Measurements from ENCODE around the gene MYH7.
"Not testable (repeated sequence)": the region's sequence is repeated elsewhere in the genome, so short reads cannot be mapped to it uniquely, and the experiment has no call there.

MYH7 gene

GRCh38 chr14:23469127-23469905, 33.9 kb upstream of the MYH7 start, which contains the start of gene NGDN:
NGDN (plus strand) TSS chr14:23469703; CDS start chr14:23469716, 13 bp downstream.
- Histone ChIP-seq H3K9me3 (ENCODE audit: control insufficient read depth in 5 of 5, low read length in 5 of 5) (no peaks in the 10 kb centered on the region), H3K36me3 (ENCODE audit: control insufficient read depth in 5 of 5, insufficient read depth in 5 of 5, low read length in 5 of 5) (peaks cover 11 to 34% (median 26%) of the 10 kb centered on the region in 5 donors), H3K27me3 (ENCODE audit: control insufficient read depth in 5 of 5, insufficient read depth in 4 of 5, low read length in 5 of 5) (no peaks in the 10 kb centered on the region), H3K9ac (ENCODE audit: low read length in 5 of 5) (peak within 1 kb of the TSS; percentile 92 to 99 (median 97)), H3K4me3 (ENCODE audit: low read depth in 1 of 5, low read length in 5 of 5) (peak within 1 kb of the TSS; percentile 97 to 100 (median 99)), H3K4me1 (ENCODE audit: control insufficient read depth in 5 of 5, insufficient read depth in 5 of 5, low read length in 5 of 5) (peaks cover 4 to 16% (median 14%) of the 10 kb centered on the region in 5 donors), H3K27ac (ENCODE audit: low read depth, low read length) (peak within 1 kb of the TSS; percentile 95)

GRCh38 chr14:23468704-23469126, 33.3 kb upstream of the MYH7 start:
- Histone ChIP-seq H3K36me3 (ENCODE audit: control insufficient read depth in 5 of 5, insufficient read depth in 5 of 5, low read length in 5 of 5) (peaks cover 7 to 29% (median 22%) of the 10 kb centered on the region in 5 donors), H3K4me1 (ENCODE audit: control insufficient read depth in 5 of 5, insufficient read depth in 5 of 5, low read length in 5 of 5) (peaks cover 4 to 16% (median 14%) of the 10 kb centered on the region in 5 donors), H3K27me3 (ENCODE audit: control insufficient read depth in 5 of 5, insufficient read depth in 4 of 5, low read length in 5 of 5) (no peaks in the 10 kb centered on the region), H3K27ac (ENCODE audit: low read depth, low read length) (peak overlapping the region; percentile 69), H3K9me3 (ENCODE audit: control insufficient read depth in 5 of 5, low read length in 5 of 5) (no peaks in the 10 kb centered on the region), H3K9ac (ENCODE audit: low read length in 5 of 5) (peak overlapping the region in 1 of 5 donors; percentile 59), H3K4me3 (ENCODE audit: low read depth in 1 of 5, low read length in 5 of 5) (peak overlapping the region; percentile 74 to 100 (median 81))

DNA sequence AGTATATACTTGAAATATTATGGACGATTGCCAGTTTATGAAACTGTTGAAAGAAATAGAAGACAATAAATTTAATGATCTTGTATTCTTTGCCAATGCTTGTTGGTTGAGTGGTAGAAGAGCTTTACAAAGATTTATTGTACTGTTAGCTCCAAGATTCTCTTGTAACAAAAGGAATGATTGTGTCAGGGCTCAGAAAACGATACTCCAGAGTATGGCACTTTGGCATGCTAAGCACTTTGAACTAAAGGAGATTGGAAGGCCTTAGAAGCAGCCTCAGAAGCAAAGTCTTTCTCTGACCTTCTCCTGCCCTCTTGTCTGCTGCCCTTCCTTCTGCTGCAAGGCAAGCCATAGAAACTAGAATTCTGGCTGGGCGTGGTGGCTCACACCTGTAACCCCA, 29.8 kb upstream of the MYH7 start:
- Histone ChIP-seq H3K27ac (ENCODE audit: low read depth, low read length) (no peak overlapping the region), H3K4me1 (ENCODE audit: control insufficient read depth in 5 of 5, insufficient read depth in 5 of 5, low read length in 5 of 5) (peaks cover 4 to 13% (median 11%) of the 10 kb centered on the region in 5 donors)

GRCh38 chr14:23464700-23465099, 29.2 kb upstream of the MYH7 start:
- Histone ChIP-seq H3K9ac (ENCODE audit: low read length in 5 of 5) (no peak overlapping the region), H3K4me3 (ENCODE audit: low read depth in 1 of 5, low read length in 5 of 5) (no peak overlapping the region), H3K9me3 (ENCODE audit: control insufficient read depth in 5 of 5, low read length in 5 of 5) (no peaks in the 10 kb centered on the region), H3K27ac (ENCODE audit: low read depth, low read length) (no peak overlapping the region), H3K36me3 (ENCODE audit: control insufficient read depth in 5 of 5, insufficient read depth in 5 of 5, low read length in 5 of 5) (no peaks in the 10 kb centered on the region), H3K4me1 (ENCODE audit: control insufficient read depth in 5 of 5, insufficient read depth in 5 of 5, low read length in 5 of 5) (peaks cover 4 to 7% (median 5%) of the 10 kb centered on the region in 5 donors), H3K27me3 (ENCODE audit: control insufficient read depth in 5 of 5, insufficient read depth in 4 of 5, low read length in 5 of 5) (peaks cover 0 to 5% (median 0%) of the 10 kb centered on the region in 5 donors)

More for the DNA sequence above, 29.8 kb upstream of the MYH7 start:
- no peaks in the 10 kb centered on the region for H3K9me3 ChIP-seq (ENCODE audit: control insufficient read depth in 5 of 5, low read length in 5 of 5)
- no peak overlapping the region for H3K9ac ChIP-seq (ENCODE audit: low read length in 5 of 5)
- H3K4me3 ChIP-seq (ENCODE audit: low read depth in 1 of 5, low read length in 5 of 5), result no peak overlapping the region
- no peaks in the 10 kb centered on the region for H3K36me3 ChIP-seq (ENCODE audit: control insufficient read depth in 5 of 5, insufficient read depth in 5 of 5, low read length in 5 of 5)
- peaks cover 0 to 5% (median 0%) of the 10 kb centered on the region in 5 donors for H3K27me3 ChIP-seq (ENCODE audit: control insufficient read depth in 5 of 5, insufficient read depth in 4 of 5, low read length in 5 of 5)

- Histone ChIP-seq H3K4me1 (ENCODE audit: control insufficient read depth in 5 of 5, insufficient read depth in 5 of 5, low read length in 5 of 5) (no peaks in the 10 kb centered on the region), H3K9me3 (ENCODE audit: control insufficient read depth in 5 of 5, low read length in 5 of 5) (no peaks in the 10 kb centered on the region), H3K9ac (ENCODE audit: low read length in 5 of 5) (no peak overlapping the region), H3K27me3 (ENCODE audit: control insufficient read depth in 5 of 5, insufficient read depth in 4 of 5, low read length in 5 of 5) (peaks cover 0 to 9% (median 5%) of the 10 kb centered on the region in 5 donors), H3K36me3 (ENCODE audit: control insufficient read depth in 5 of 5, insufficient read depth in 5 of 5, low read length in 5 of 5) (no peaks in the 10 kb centered on the region), H3K4me3 (ENCODE audit: low read depth in 1 of 5, low read length in 5 of 5) (no peak overlapping the region), H3K27ac (ENCODE audit: low read depth, low read length) (no peak overlapping the region)
Measured at GRCh38 chr14:23460960-23461359, 25.5 kb upstream of the MYH7 start.

DNA sequence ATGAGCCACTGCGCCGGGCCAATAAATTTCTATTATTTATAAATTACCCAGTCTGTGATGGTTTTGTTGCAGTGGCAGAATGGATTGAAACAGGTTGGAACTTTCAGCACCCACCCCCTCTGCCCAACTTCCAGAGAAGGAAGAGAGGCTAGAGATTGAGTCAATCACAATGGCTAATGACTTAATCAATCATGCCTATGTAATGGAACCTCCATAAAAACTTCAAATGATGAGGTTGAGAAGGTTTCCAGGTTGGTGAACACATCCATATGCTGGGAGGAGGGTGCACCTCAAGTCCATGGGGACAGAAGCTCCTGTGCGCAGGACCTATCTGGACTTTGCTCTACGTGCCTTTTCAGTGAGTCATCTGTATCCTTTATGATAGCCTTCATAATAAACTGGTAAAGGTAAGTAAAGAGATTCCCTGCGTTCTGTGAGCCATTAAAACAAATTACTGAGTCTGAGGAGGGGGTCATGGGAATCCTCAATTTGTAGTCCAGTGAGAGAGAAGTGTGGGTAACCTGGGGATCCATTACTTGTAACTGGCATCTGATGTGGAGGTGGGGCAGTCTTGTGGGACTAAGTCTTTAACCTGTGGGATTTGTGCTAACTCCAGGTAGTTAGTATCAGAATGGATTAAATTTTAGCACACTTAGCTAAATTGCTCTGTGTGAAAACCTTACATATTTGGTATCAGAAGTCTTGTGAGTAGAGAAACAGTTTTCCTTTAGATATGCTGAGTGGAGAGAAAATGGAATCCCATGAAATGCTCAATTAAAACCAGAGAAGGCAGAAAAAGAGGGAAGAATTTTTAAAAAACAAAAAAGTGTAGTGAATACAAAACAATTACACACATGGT, 22.4 kb upstream of the MYH7 start:
- no peak overlapping the region for H3K9ac ChIP-seq (ENCODE audit: low read length in 5 of 5)
- no peaks in the 10 kb centered on the region for H3K36me3 ChIP-seq (ENCODE audit: control insufficient read depth in 5 of 5, insufficient read depth in 5 of 5, low read length in 5 of 5)
- H3K27me3 ChIP-seq (ENCODE audit: control insufficient read depth in 5 of 5, insufficient read depth in 4 of 5, low read length in 5 of 5), result peaks cover 0 to 9% (median 5%) of the 10 kb centered on the region in 5 donors
- no peaks in the 10 kb centered on the region for H3K4me1 ChIP-seq (ENCODE audit: control insufficient read depth in 5 of 5, insufficient read depth in 5 of 5, low read length in 5 of 5)
- no peaks in the 10 kb centered on the region for H3K9me3 ChIP-seq (ENCODE audit: control insufficient read depth in 5 of 5, low read length in 5 of 5)
- H3K27ac ChIP-seq (ENCODE audit: low read depth, low read length), result no peak overlapping the region
- H3K4me3 ChIP-seq (ENCODE audit: low read depth in 1 of 5, low read length in 5 of 5), result no peak overlapping the region

- H3K4me1 ChIP-seq (ENCODE audit: control insufficient read depth in 5 of 5, insufficient read depth in 5 of 5, low read length in 5 of 5); H3K9me3 ChIP-seq (ENCODE audit: control insufficient read depth in 5 of 5, low read length in 5 of 5); H3K36me3 ChIP-seq (ENCODE audit: control insufficient read depth in 5 of 5, insufficient read depth in 5 of 5, low read length in 5 of 5); H3K4me3 ChIP-seq (ENCODE audit: low read depth in 1 of 5, low read length in 5 of 5); H3K27me3 ChIP-seq (ENCODE audit: control insufficient read depth in 5 of 5, insufficient read depth in 4 of 5, low read length in 5 of 5); H3K27ac ChIP-seq (ENCODE audit: low read depth, low read length); H3K9ac ChIP-seq (ENCODE audit: low read length in 5 of 5): not testable (repeated sequence)
Measured at GRCh38 chr14:23456883-23457586, 21.6 kb upstream of the MYH7 start.

DNA sequence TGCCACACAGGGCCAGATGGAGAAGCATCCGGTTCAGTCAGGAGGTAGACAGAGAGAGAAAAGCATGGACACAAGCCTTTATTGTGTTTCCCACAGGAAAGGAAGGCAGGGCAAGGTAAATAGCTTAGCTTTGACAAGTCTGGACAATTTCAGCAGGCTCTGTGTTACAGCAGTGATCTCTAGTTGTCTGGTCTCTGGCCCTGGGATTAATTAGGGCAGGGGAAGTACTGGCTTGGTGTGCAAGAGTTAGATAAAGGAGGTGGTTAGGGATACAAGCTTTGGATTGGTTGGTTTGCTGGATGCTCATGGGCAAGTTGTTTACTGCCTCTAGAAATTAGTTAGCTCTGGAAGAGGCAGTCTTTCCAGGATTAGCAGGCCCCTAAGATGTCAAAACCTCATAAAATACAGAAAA, 19.0 kb upstream of the MYH7 start:
- Histone ChIP-seq H3K9me3 (ENCODE audit: control insufficient read depth in 5 of 5, low read length in 5 of 5) (no peaks in the 10 kb centered on the region), H3K4me1 (ENCODE audit: control insufficient read depth in 5 of 5, insufficient read depth in 5 of 5, low read length in 5 of 5) (no peaks in the 10 kb centered on the region), H3K27me3 (ENCODE audit: control insufficient read depth in 5 of 5, insufficient read depth in 4 of 5, low read length in 5 of 5) (peaks cover 0 to 13% (median 5%) of the 10 kb centered on the region in 5 donors), H3K4me3 (ENCODE audit: low read depth in 1 of 5, low read length in 5 of 5) (no peak overlapping the region), H3K36me3 (ENCODE audit: control insufficient read depth in 5 of 5, insufficient read depth in 5 of 5, low read length in 5 of 5) (no peaks in the 10 kb centered on the region), H3K9ac (ENCODE audit: low read length in 5 of 5) (no peak overlapping the region), H3K27ac (ENCODE audit: low read depth, low read length) (no peak overlapping the region)

DNA sequence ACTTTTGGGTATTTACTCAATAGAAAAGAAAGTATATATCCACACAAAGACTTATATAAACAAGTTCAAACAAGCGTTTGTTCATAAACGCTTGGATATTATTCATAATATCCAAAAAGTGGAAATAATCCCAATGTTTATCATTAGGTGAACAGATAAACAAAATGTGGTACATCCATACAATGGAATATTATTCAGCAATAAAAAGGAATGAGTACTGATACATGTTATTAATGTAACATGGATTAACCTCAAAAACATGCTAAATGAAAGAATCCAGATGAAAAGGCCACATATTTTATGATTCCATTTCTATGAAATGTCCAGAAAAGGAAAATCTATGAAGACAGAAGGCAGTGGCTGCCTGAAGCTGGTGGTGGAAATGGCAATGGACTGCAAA, 16.8 kb upstream of the MYH7 start:
- Histone ChIP-seq H3K4me1 (ENCODE audit: control insufficient read depth in 5 of 5, insufficient read depth in 5 of 5, low read length in 5 of 5) (no peaks in the 10 kb centered on the region), H3K27me3 (ENCODE audit: control insufficient read depth in 5 of 5, insufficient read depth in 4 of 5, low read length in 5 of 5) (peaks cover 0 to 15% (median 3%) of the 10 kb centered on the region in 5 donors), H3K9me3 (ENCODE audit: control insufficient read depth in 5 of 5, low read length in 5 of 5) (no peaks in the 10 kb centered on the region), H3K36me3 (ENCODE audit: control insufficient read depth in 5 of 5, insufficient read depth in 5 of 5, low read length in 5 of 5) (no peaks in the 10 kb centered on the region), H3K27ac (ENCODE audit: low read depth, low read length) (no peak overlapping the region), H3K4me3 (ENCODE audit: low read depth in 1 of 5, low read length in 5 of 5) (no peak overlapping the region), H3K9ac (ENCODE audit: low read length in 5 of 5) (no peak overlapping the region)

All from subcutaneous abdominal adipose tissue (tissue), 5 donors.